Thoracic aorta (tissue), 2 donors: ENCODE measurements around the gene TUBA4B. TPM values are rescaled to one million over a fixed set of nuclear protein-coding genes. Genes with fewer than 3 reads are reported as not detected.

Experiments
- ATAC-seq: fragments of 150-250 bp; one replicate; pipeline ENCODE4 v1.8.0; 2017; ENCODE audit warnings: low read depth; ENCODE audit not compliant: insufficient number of reproducible peaks, low FRiP score
- DNase-seq: peaks from one replicate; pipeline ENCODE4 v3.0.0-alpha.2; 2020; ENCODE audit warnings: low spot score
- H3K27ac ChIP-seq, 2 donors: fragments of 200-600 bp; sonication (generic); 1 replicate in 1 of 2; 2 replicates in 1 of 2; pipeline ENCODE4 v1.5.1; 2016; ENCODE audit warnings: mild to moderate bottlenecking in 2 of 2, moderate library complexity in 2 of 2
- H3K27me3 ChIP-seq: fragments of 200-600 bp; sonication (generic); replicated peaks from 2 replicates; pipeline ENCODE4 v1.6.0; 2016; ENCODE audit warnings: mild to moderate bottlenecking; ENCODE audit not compliant: insufficient read depth
- H3K36me3 ChIP-seq: fragments of 200-600 bp; sonication (generic); one replicate; pipeline ENCODE4 v1.5.1; 2016
- H3K4me1 ChIP-seq, 2 donors: fragments of 200-600 bp; sonication (generic); 1 replicate in 1 of 2; 2 replicates in 1 of 2; pipeline versions ENCODE4 v1.5.1 to v1.6.0; 2016; ENCODE audit warnings: low read depth in 2 of 2, mild to moderate bottlenecking in 1 of 2; ENCODE audit not compliant: control insufficient read depth in 1 of 2
- H3K4me3 ChIP-seq: fragments of 200-600 bp; sonication (generic); 2 replicates; pipeline ENCODE4 v1.5.1; 2016; ENCODE audit warnings: mild to moderate bottlenecking
- H3K9me3 ChIP-seq: fragments of 200-600 bp; sonication (generic); 2 replicates; pipeline ENCODE4 v1.5.1; 2016
- total RNA-seq, 2 donors: library from RNA; depleted of rRNA; stranded (reverse); fragments of >200 nt; gene quantifications; one replicate each; pipeline versions ENCODE4 v1.1.0 to v1.2.3, GENCODE V29; 2016
- TF ChIP-seq, protein P1 (sequence below): fragments of 200-600 bp; sonication (generic); IDR thresholded peaks from one replicate; pipeline ENCODE4 v1.5.1; 2019; ENCODE audit warnings: antibody characterized with exemption

The TUBA4B gene
- total RNA-seq, 2 donors from 2014 or later = not detected

DNA sequence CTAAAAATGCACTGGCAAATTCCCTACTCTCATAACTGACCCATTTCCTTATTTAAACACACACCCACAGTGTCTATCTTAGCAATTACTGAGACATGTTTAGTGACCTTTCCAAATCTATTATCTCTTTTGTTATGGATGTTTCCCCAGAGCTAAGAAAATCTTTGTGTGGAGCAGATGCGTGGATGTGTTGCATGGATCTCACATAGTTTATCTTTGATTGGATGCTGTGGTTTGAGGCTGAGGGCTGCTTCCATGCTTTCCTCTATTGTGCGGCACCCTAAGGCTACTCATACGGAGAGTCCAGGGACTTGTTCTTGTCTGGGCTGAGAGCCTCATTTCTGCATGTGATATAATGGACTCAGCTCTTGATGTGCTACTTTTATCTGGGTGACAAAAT lies 18.7 kb upstream of the TUBA4B start:
- no peaks in the 10 kb centered on the region for H3K9me3 ChIP-seq
- peaks cover 45% of the 10 kb centered on the region for H3K36me3 ChIP-seq
- H3K4me3 ChIP-seq = no peak overlapping the region
- DNase-seq (no peak), ATAC-seq (no peak)
- no peak overlapping the region for H3K27ac ChIP-seq
- H3K4me1 ChIP-seq = peaks cover 5 to 17% of the 10 kb centered on the region in 2 donors
- TF ChIP-seq, protein P1, sequence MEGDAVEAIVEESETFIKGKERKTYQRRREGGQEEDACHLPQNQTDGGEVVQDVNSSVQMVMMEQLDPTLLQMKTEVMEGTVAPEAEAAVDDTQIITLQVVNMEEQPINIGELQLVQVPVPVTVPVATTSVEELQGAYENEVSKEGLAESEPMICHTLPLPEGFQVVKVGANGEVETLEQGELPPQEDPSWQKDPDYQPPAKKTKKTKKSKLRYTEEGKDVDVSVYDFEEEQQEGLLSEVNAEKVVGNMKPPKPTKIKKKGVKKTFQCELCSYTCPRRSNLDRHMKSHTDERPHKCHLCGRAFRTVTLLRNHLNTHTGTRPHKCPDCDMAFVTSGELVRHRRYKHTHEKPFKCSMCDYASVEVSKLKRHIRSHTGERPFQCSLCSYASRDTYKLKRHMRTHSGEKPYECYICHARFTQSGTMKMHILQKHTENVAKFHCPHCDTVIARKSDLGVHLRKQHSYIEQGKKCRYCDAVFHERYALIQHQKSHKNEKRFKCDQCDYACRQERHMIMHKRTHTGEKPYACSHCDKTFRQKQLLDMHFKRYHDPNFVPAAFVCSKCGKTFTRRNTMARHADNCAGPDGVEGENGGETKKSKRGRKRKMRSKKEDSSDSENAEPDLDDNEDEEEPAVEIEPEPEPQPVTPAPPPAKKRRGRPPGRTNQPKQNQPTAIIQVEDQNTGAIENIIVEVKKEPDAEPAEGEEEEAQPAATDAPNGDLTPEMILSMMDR = no peak
- H3K27me3 ChIP-seq = no peaks in the 10 kb centered on the region

DNA sequence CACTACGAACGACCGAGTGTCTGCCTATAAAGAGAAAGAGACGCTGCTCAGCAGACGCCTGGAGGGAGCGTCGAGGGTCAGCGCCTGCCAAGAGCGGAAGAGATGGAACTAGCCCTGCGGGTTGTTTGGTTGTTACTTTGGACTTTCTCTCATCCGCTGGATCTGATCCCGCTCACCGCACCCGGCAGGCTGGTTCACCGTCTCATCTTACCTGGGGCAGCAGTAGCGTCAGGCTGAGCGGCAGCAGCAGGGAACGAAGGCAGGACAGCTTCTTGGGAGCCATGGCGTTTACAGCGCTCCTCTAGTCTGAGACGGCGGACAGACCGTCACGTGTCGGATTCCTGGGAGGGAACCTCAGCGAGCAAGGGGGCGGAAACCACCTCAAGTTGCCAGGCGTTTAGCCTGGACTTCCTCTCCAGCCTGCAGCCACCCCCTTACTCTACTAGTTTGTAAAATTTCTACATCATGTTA lies 9.7 kb upstream of the TUBA4B start:
- Histone ChIP-seq H3K36me3 (no peaks in the 10 kb centered on the region), H3K27me3 (no peaks in the 10 kb centered on the region), H3K4me3 (peak overlapping the region; percentile 15), H3K27ac (no peak overlapping the region), H3K4me1 (peaks cover 13 to 34% of the 10 kb centered on the region in 2 donors), H3K9me3 (no peaks in the 10 kb centered on the region)
- no peak for ATAC-seq
- TF ChIP-seq, protein P1 = no peak
- no peak for DNase-seq

DNA sequence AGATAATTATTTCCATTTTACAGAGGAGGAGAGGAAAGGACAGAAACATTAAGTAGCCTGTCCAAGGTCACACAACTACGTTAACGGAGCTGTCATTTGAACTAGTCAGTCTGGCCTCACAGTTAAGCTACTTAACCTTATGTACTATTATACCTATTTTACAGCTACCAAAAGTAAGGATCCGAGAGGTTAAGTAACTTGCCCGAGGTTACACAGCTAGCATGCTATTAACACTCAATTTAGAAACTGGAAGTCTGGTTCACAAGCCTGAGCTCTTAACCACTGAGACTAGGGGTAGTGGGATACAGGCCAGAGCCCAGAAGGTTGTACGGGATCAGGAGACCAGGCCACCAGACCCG lies 8.3 kb upstream of the TUBA4B start:
- H3K36me3 ChIP-seq = no peaks in the 10 kb centered on the region
- H3K27me3 ChIP-seq = no peaks in the 10 kb centered on the region
- H3K9me3 ChIP-seq = no peaks in the 10 kb centered on the region
- TF ChIP-seq, protein P1 = no peak
- peak overlapping the region; percentile 80 for H3K4me3 ChIP-seq
- peaks cover 25 to 48% of the 10 kb centered on the region in 2 donors for H3K4me1 ChIP-seq
- no peak for DNase-seq
- H3K27ac ChIP-seq = peak overlapping the region; percentile 91 to 92
- no peak for ATAC-seq

DNA sequence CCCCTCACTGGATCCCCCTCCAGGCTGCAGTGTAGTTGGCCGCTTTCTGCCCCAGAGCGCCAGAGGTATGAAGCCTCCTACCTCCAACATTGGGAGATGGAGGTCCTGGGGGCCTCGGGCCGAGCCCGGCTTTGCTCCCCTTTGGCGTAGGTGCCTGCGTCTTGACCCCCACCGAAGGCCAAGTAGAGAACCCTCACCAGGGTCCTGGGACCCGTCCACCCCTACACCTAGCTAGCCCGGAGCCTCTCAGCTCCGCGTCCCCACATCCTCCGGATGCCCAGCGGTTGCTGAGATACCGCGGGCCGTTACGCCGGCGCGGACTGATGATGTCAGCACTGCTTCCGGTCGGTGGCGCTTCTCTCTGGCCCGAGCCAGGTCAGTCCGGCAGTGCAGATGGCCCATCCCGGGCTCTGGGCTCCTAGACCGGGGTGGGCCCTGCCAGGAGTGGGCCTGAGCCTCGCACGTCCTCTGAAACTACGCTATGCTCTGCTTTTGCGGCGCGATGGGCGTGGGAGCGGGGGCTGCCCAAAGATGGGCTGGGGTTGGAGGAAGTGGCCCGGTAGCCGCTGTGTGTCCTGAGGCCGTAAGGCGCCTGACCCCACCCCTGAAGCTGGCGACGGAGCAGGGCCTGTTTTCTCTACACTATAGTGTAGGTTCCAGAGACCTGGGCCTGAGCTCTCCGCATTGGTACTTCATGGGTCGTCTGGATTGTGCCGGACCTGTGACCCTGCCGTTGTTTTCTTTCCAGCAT lies 7.7 kb upstream of the TUBA4B start, which contains the start of the genes GLB1L and STK16:
TSS of gene GLB1L (minus strand) at position 297 of the 751 bp plus-strand sequence. CDS start 1,871 bp downstream, outside the sequence.
TSS of gene STK16 (plus strand) at position 332 of the 751 bp plus-strand sequence. CDS start 521 bp downstream, outside the sequence.
- no peak for DNase-seq

DNA sequence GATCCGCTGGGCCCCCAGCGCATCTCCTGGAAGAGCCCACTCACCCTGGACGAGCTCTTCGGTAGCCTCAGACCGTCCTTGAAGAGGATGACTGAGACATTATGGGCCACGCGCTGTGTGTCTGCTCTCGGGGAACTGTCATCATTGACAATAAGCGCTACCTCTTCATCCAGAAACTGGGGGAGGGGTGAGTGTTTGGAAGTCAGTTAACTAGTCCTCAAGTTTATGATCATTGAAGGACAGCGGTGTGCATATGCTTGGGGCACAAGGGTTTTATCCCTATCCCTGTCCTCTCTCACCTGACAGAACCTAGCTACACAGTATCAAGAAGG lies 7.2 kb upstream of the TUBA4B start:
- Histone ChIP-seq H3K4me3 (peak overlapping the region; percentile 80), H3K36me3 (peaks cover 5% of the 10 kb centered on the region), H3K27ac (peak overlapping the region; percentile 91 to 92), H3K9me3 (no peaks in the 10 kb centered on the region), H3K4me1 (peaks cover 36 to 59% of the 10 kb centered on the region in 2 donors), H3K27me3 (no peaks in the 10 kb centered on the region)
- no peak for DNase-seq
- no peak for ATAC-seq
- TF ChIP-seq, protein P1 = no peak

More for the DNA sequence above, 7.7 kb upstream of the TUBA4B start, which contains the start of the genes GLB1L and STK16:
- no peaks in the 10 kb centered on the region for H3K27me3 ChIP-seq
- peaks cover 30 to 54% of the 10 kb centered on the region in 2 donors for H3K4me1 ChIP-seq
- peak; percentile 71 for ATAC-seq
- peaks cover under 1% of the 10 kb centered on the region for H3K36me3 ChIP-seq
- H3K9me3 ChIP-seq = no peaks in the 10 kb centered on the region
- peak within 1 kb of the TSS; percentile 91 to 92 for H3K27ac ChIP-seq
- H3K4me3 ChIP-seq = peak within 1 kb of the TSS; percentile 80
- TF ChIP-seq, protein P1 = no peak
